ENCODE results near the gene TIMM13.

The TIMM13 gene

GRCh38 chr19:2458054-2458453, 30.7 kb upstream of the TIMM13 start:
- TF ChIP-seq CTCF (conservative IDR thresholded peaks at IDR 0.05), result no peak

GRCh38 chr19:2457394-2458037, 30.1 kb upstream of the TIMM13 start:
- H3K27ac ChIP-seq, result peak overlapping the region; percentile 90
- no peak for TF ChIP-seq CTCF (conservative IDR thresholded peaks at IDR 0.05)

More at GRCh38 chr19:2458054-2458453, 30.7 kb upstream of the TIMM13 start:
- H3K27ac ChIP-seq, result no peak overlapping the region

- peak overlapping the region; percentile 90 for H3K27ac ChIP-seq
- TF ChIP-seq CTCF (conservative IDR thresholded peaks at IDR 0.05), result no peak
Observed at GRCh38 chr19:2455851-2456570, 28.6 kb upstream of the TIMM13 start.

- no peak for TF ChIP-seq CTCF (conservative IDR thresholded peaks at IDR 0.05)
Observed at GRCh38 chr19:2454962-2455850, 27.8 kb upstream of the TIMM13 start.

GRCh38 chr19:2454199-2454961, 27.0 kb upstream of the TIMM13 start:
- H3K27ac ChIP-seq, result no peak overlapping the region
- TF ChIP-seq CTCF (conservative IDR thresholded peaks at IDR 0.05), result no peak

More at GRCh38 chr19:2454962-2455850, 27.8 kb upstream of the TIMM13 start:
- peak overlapping the region; percentile 90 for H3K27ac ChIP-seq

- no peak for TF ChIP-seq CTCF (conservative IDR thresholded peaks at IDR 0.05)
- H3K27ac ChIP-seq, result no peak overlapping the region
Observed at GRCh38 chr19:2453431-2454025, 26.1 kb upstream of the TIMM13 start.
